ENCODE results near the gene DIO2.

DNA sequence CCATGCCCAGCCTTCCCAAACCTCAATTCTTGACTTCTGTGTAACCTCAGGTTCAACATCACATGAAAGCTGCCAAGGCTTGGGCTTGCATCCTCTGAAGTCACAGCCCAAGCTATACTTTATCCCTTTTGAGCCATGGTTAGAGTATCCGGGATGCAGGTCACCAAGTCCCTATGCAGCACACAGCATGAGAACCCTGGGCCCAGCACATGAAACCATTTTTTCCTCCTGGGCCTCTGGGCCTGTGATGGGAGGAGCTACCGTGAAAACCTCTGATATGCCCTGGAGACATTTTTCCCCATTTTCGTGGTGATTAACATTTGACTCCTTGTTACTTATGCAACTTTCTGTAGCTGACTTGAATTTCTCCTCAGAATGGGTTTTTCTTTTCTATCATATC lies 25.8 kb upstream of the DIO2 start:
- no peak for TF ChIP-seq ZNF384 (IDR thresholded peaks at IDR 0.05; ENCODE audit: low read depth, low read length)
- no peak for TF ChIP-seq IRF2 (CRISPR knock-in tag; IDR thresholded peaks at IDR 0.05)
- TF ChIP-seq RFX7 (CRISPR knock-in tag; IDR thresholded peaks at IDR 0.05): no peak
- no peak for TF ChIP-seq ZNF699 (CRISPR knock-in tag; IDR thresholded peaks at IDR 0.05; ENCODE audit: insufficient replicate concordance)
- no peak for TF ChIP-seq ETV6 (IDR thresholded peaks at IDR 0.05; ENCODE audit: borderline replicate concordance in 1 of 2, low read depth in 2 of 2, low read length in 1 of 2)
- TF ChIP-seq ETV6 (CRISPR knock-in tag; IDR thresholded peaks at IDR 0.05; ENCODE audit: borderline replicate concordance): no peak
- TF ChIP-seq SMAD3 (CRISPR knock-in tag; conservative IDR thresholded peaks at IDR 0.05): no peak
- TF ChIP-seq ZZZ3 (IDR thresholded peaks at IDR 0.05): no peak
- TF ChIP-seq, protein P1, sequence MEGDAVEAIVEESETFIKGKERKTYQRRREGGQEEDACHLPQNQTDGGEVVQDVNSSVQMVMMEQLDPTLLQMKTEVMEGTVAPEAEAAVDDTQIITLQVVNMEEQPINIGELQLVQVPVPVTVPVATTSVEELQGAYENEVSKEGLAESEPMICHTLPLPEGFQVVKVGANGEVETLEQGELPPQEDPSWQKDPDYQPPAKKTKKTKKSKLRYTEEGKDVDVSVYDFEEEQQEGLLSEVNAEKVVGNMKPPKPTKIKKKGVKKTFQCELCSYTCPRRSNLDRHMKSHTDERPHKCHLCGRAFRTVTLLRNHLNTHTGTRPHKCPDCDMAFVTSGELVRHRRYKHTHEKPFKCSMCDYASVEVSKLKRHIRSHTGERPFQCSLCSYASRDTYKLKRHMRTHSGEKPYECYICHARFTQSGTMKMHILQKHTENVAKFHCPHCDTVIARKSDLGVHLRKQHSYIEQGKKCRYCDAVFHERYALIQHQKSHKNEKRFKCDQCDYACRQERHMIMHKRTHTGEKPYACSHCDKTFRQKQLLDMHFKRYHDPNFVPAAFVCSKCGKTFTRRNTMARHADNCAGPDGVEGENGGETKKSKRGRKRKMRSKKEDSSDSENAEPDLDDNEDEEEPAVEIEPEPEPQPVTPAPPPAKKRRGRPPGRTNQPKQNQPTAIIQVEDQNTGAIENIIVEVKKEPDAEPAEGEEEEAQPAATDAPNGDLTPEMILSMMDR (IDR thresholded peaks at IDR 0.05 in 2 of 3, conservative IDR thresholded peaks at IDR 0.05 in 1 of 3; ENCODE audit: insufficient read depth in 2 of 3, low read depth in 1 of 3, low read length in 3 of 3): no peak
- no peak for TF ChIP-seq POLR2A (conservative IDR thresholded peaks at IDR 0.05)
- TF ChIP-seq CCAR2 (IDR thresholded peaks at IDR 0.05; ENCODE audit: low read depth, low read length): no peak
- no peak for TF ChIP-seq TBP (optimal IDR thresholded peaks at IDR 0.05; ENCODE audit: low read depth, low read length)
